HG03342 (cell line): Measurements from ENCODE around the gene DOK7.
"Not testable (repeated sequence)": the region's sequence is repeated elsewhere in the genome, so short reads cannot be mapped to it uniquely, and the experiment has no call there.

Source experiments
- ATAC-seq: cut with Tn5 transposase; IDR thresholded peaks from one replicate; pipeline ENCODE4 v1.9.1; 2021; ENCODE audit warnings: mild to moderate bottlenecking, moderate library complexity; ENCODE audit not compliant: unreplicated experiment

DOK7 gene

GRCh38 chr4:3500634-3501101, 37.6 kb downstream of the DOK7 start:
- no peak for ATAC-seq

- ATAC-seq: no peak
Observed at GRCh38 chr4:3501126-3501824, 38.2 kb downstream of the DOK7 start.

GRCh38 chr4:3501825-3502425, 38.8 kb downstream of the DOK7 start:
- no peak for ATAC-seq

- no peak for ATAC-seq
Observed at GRCh38 chr4:3502941-3503936, 40.1 kb downstream of the DOK7 start.

GRCh38 chr4:3505231-3505630, 42.1 kb downstream of the DOK7 start:
- ATAC-seq: no peak

- ATAC-seq: no peak
Observed at GRCh38 chr4:3508542-3508941, 45.4 kb downstream of the DOK7 start.

- no peak for ATAC-seq
Observed at GRCh38 chr4:3510481-3510880, 47.4 kb downstream of the DOK7 start.

- no peak for ATAC-seq
Observed at GRCh38 chr4:3511187-3511586, 48.1 kb downstream of the DOK7 start.

- not testable (repeated sequence) for ATAC-seq
Observed at GRCh38 chr4:3511601-3512000, 48.5 kb downstream of the DOK7 start.

GRCh38 chr4:3512279-3512678, 49.2 kb downstream of the DOK7 start:
- ATAC-seq: no peak

- ATAC-seq: no peak
Observed at GRCh38 chr4:3512719-3513118, 49.6 kb downstream of the DOK7 start.

GRCh38 chr4:3513807-3514206, 50.7 kb downstream of the DOK7 start:
- no peak for ATAC-seq

GRCh38 chr4:3514221-3514780, 51.2 kb downstream of the DOK7 start:
- ATAC-seq: no peak

- ATAC-seq: no peak
Observed at GRCh38 chr4:3514806-3515501, 51.8 kb downstream of the DOK7 start.

GRCh38 chr4:3515646-3516045, 52.5 kb downstream of the DOK7 start:
- ATAC-seq: no peak

- no peak for ATAC-seq
Observed at GRCh38 chr4:3516061-3516835, 53.1 kb downstream of the DOK7 start.

- no peak for ATAC-seq
Observed at GRCh38 chr4:3516836-3517730, 54.0 kb downstream of the DOK7 start.

- no peak for ATAC-seq
Observed at GRCh38 chr4:3517731-3518510, 54.8 kb downstream of the DOK7 start.
